Measurements from ENCODE around the gene TRNP1.

- TF ChIP-seq YY1 (IDR thresholded peaks at IDR 0.05; ENCODE audit: insufficient read depth, insufficient read length) = no peak
- no peak for TF ChIP-seq ZNF274 (IDR thresholded peaks at IDR 0.05; ENCODE audit: low read depth, low read length)
These were observed 43.6 kb upstream of the TRNP1 start for GRCh38 chr1:26949926-26950319.
